HG02943 (cell line): ENCODE data around the gene OTOP1.
"Not testable (repeated sequence)": the region's sequence is repeated elsewhere in the genome, so short reads cannot be mapped to it uniquely, and the experiment has no call there.

Source experiments
- ATAC-seq: cut with Tn5 transposase; IDR thresholded peaks from one replicate; pipeline ENCODE4 v1.9.1; 2021; ENCODE audit warnings: mild to moderate bottlenecking, low read depth, moderate library complexity; ENCODE audit not compliant: unreplicated experiment

OTOP1 gene

DNA sequence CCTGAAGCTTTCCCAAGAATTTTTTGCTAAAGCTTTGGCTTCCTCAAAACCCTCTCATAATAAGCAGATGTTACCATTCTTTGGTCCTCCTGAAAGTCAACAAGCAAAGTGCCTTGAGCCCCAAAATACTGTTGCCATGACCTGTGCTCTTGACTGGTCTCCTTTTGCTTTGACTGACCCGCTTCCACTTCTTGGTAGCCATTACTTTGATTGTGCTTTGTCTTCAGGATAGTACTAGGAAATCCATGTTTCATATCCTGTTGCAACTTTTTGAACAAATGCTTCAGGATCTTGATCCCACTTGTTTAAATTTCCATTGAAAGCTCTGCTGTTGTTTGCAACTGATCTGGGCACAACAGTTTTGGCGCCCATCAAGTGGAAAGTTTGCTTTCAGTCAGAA lies 6.9 kb upstream of the OTOP1 start:
- ATAC-seq: no peak

DNA sequence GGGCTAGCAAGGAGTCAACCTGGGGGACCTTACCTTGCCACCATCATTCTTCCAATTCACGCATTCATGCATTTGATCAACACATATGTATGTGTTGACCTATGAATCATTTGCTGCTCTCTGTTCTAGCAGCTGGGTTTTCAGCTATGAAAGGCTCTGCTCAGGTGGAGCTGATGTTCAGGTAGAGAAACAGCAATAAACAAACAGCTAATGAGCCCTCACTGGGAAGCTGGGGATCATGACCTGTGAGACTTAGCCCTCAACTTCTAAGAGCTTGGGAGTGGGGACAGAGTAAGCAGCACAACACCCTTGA lies 1.6 kb upstream of the OTOP1 start:
- ATAC-seq: no peak

GRCh38 chr4:4227510-4228355 lies 1.0 kb upstream of the OTOP1 start:
- no peak for ATAC-seq

DNA sequence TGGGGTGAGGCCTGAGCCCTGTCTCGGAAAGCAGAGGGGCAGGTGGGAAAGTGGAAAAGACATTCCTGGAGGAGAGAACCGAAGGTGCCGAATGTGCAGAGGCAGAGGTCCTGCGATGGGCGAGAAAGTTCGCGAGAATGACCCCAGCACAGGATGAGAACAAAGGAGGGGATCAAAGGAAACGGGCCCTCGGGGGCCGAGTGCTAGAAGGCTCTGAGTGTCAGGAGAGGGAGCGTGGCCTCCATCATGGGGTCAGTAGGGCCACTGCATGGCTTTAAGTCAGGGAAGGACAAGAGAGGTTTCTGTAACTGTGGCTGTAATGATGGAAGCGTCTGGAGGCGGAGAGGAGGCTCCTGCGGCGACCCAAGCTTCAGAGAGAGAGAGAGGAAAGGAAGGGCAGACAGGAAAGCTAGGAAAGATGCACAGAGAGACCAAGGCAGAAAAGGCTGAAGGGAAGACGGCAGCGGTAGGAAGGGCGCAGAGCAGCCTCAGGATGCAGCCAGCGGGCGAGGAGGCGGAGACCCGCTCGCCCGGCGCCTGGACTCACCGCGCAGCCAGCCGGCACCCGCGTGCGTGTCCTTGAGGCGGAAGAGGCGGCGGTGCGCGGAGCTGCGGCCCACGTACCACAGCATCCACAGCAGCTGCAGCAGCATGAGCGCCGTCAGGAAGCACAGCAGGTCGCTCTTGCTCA lies 669 bp downstream of the OTOP1 start:
- no peak for ATAC-seq

DNA sequence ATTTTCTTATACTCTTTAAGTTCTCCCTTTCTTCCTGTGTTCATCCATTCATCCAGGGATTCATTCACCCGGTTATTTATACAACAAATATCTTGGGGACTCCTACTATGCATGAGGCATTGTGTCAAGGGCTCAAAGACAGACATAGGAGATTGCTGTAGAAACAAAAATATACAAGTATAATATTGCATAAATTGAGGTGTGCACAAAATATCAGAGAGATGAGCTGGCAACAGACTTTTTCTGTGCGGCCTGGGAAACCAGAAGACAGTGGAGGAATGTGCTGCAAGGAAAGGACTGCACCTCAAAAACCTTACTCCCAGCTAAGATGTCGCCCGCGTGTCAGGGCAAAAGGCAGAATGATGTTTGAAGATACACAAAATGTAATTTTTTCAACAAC lies 9.6 kb downstream of the OTOP1 start:
- no peak for ATAC-seq

GRCh38 chr4:4216648-4217047 lies 10.1 kb downstream of the OTOP1 start:
- no peak for ATAC-seq

DNA sequence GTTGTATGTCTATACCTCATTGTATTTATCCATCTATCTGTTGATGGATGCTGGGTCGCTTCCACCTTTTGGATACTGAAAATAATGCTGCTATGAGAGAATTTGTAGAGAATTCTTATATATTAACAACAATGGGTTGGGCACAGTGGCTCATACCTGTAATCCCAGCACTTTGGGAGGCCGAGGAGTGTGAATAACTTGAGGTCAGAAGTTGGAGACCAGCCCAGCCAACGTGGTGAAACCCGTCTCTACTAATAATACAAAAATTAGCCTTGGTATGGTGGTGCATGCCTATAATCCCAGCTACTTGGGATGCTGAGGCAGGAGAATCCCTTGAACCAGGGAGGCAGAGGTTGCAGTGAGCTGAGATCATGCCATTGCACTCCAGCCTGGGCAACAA lies 13.1 kb downstream of the OTOP1 start:
- ATAC-seq: not testable (repeated sequence)

DNA sequence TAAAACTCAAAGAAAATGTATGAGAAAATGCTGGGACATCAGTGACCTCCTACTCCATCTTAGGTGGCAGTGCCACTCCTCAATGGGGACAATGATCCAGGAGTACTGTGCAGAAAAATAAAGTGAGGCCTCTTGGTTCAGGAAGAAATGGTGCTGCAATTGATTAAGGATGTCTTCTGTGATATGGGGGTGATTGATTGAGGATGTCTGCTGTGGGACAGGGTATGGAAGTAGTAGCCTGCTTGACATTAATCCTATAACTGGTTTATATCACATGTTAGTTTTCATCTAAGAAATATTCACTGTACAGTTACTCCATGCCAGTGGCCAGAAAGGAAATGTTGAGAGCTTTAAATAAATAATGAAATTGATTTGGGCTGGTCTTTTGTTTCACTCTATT lies 20.5 kb downstream of the OTOP1 start:
- ATAC-seq: no peak

DNA sequence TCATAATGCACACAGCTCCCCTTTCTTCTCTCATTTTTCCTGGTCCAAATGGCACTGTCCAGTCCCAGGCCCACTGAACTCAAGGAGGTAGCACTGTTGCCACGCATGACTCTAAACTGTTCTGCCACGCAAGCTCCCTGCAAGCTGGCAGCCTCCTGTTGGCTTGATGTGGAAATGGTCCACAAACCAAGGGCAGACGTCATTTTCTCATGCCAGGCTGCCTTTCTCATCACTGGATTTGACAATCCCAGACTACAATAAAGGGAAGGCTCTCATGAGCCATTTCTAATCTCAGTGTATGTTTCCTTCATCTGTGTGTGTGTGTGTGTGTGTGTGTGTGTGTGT lies 22.4 kb downstream of the OTOP1 start:
- ATAC-seq: no peak

- no peak for ATAC-seq
Measured at GRCh38 chr4:4203688-4204400, 22.9 kb downstream of the OTOP1 start.

- no peak for ATAC-seq
Measured at GRCh38 chr4:4202510-4202909, 24.2 kb downstream of the OTOP1 start.

- ATAC-seq: no peak
Measured at GRCh38 chr4:4200624-4201023, 26.1 kb downstream of the OTOP1 start.

DNA sequence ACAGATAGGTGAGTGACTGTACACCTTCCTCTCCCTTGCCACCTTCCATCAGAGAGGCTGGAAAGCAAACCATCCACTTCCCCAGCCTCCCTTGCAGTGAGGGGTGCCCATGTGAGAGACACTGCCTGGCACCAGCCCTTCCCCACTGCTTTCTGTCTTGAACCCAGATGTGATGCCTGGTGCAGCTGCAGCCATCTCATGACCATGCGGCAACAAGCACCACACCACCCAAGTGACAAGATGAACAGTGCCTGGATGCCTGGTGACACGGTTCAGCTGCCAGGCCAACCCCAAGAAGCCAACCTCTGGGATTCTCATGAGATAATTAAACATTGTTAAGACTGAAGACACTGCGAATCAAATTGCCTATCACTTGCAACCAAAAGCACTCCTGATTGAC lies 31.4 kb downstream of the OTOP1 start:
- no peak for ATAC-seq

- ATAC-seq: not testable (repeated sequence)
Measured at GRCh38 chr4:4188557-4188956, 38.2 kb downstream of the OTOP1 start.

DNA sequence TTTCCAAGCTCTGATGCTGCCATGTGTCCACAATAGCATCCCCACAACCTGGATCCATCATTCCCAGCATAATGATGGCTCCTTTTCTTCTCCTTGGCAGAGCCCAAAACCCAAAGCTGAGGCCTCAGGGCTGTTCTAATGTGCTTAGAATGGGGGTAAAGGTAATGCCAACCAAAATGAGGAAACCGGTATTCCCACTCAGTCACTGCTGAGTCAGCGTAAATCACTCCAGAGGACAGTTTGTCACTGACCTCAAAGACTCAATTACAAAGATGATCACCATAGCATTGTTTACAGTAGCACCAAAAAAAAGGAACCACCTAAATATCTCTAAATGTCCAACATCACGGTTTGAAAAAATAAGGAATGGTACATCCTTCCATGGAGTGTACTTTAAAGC lies 41.2 kb downstream of the OTOP1 start:
- ATAC-seq: no peak

DNA sequence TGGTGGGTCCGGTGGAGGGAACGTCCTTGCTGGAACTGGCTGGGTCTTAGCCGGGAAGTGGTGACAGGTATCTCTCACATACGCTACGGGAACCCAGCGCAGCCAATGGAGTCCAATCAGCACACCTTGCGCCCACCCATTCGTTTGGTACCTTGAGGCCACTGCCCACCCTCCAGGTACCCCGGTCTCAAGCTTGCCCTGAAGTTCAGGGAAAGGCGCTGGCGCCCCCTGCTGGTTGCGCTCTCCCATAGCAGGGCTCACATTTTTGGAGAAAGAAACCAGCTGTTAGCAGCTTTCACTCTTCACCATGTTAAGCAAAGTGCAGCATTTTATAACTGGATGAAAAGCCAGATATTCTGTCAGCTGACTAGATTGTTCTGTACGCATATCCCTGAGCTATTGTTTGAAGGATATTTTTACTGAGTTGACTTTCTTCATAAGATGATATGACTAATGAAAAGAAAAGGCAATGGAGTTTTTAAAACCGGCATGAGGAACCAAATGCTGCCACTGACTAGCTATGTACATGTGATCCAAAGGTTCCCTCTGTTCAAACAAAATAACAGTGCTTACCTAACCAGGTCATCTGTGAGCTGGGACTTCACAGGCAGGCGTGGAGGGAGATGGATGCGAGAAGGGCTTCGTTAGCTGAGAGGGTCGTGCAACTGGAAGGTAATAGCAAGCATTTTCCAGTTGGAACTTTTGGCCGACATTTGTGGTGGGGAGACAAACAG lies 43.7 kb downstream of the OTOP1 start:
- no peak for ATAC-seq

- no peak for ATAC-seq
Measured at GRCh38 chr4:4170596-4171150, 56.1 kb downstream of the OTOP1 start.

GRCh38 chr4:4167981-4168780 lies 58.5 kb downstream of the OTOP1 start:
- not testable (repeated sequence) for ATAC-seq

DNA sequence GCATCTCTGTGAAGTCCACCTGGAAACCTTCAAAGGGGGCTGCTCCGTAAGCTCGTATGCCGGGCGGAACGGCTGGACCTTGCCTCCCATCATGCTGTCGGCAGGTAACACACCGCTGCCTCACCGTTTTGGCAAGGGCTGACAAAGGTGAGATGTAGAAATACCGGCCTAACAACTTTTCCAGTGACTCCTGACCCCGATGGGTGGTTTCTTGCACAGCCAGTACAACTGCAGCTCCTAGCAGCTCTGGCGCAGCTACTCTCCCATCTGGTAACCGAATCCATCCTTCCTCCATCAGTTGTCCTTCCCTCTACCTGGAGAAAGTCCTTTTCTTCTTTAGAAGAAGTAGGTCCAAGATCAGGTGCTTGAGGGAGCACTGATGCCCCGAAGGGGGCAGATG lies 59.7 kb downstream of the OTOP1 start:
- not testable (repeated sequence) for ATAC-seq
